Testis (tissue), 3 donors: Measurements from ENCODE around the gene CD101. TPM values are rescaled to one million over a fixed set of nuclear protein-coding genes. Genes with fewer than 3 reads are reported as not detected.

Experiments
- DNase-seq: peaks from one replicate; pipeline ENCODE4 v3.0.0-alpha.2; 2019
- H3K27ac ChIP-seq, 2 donors: fragments of 200-600 bp; sonication (generic); one replicate each; pipeline ENCODE4 v1.5.1; 2019
- H3K27me3 ChIP-seq: fragments of 200-600 bp; sonication (generic); one replicate; pipeline ENCODE4 v1.5.1; 2019
- H3K36me3 ChIP-seq: fragments of 200-600 bp; sonication (generic); one replicate; pipeline ENCODE4 v1.5.1; 2017; ENCODE audit warnings: low read depth; ENCODE audit errors: missing control alignments
- H3K4me1 ChIP-seq: fragments of 200-600 bp; sonication (generic); one replicate; pipeline ENCODE4 v1.5.1; 2019
- H3K4me3 ChIP-seq, 2 donors: fragments of 200-600 bp; sonication (generic); one replicate each; pipeline ENCODE4 v1.5.1; 2017 to 2019
- H3K9me3 ChIP-seq: fragments of 200-600 bp; sonication (generic); one replicate; pipeline ENCODE4 v1.5.1; 2017
- POLR2A ChIP-seq: fragments of 450-650 bp; IDR thresholded peaks from one replicate; pipeline ENCODE4 v1.6.1; 2017; ENCODE audit warnings: antibody characterized with exemption, mild to moderate bottlenecking, moderate library complexity
- WGBS, 2 donors: methylation state at CpG; one replicate each; pipeline ENCODE4 v1.1.5; 2018; 5-methylcytosine and 5-hydroxymethylcytosine counted together
- intact Hi-C: fragments of 100-400 bp; cut with DNase I; formaldehyde crosslinking; loops from one replicate; pipeline ENCODE4 v1.15.1; 2023; ENCODE audit warnings: low total_unique reads
- polyA plus RNA-seq: library from polyadenylated mRNA; stranded (reverse); fragments of 350-450 nt; fragmentation: Illumina TruSeq; extraction: RNeasy Lipid Tissue Mini Kit (QIAGEN cat#74804); gene quantifications from one replicate; pipeline ENCODE4 v1.2.3, GENCODE V29; 2014; ENCODE audit warnings: low read depth, low replicate concordance; ENCODE audit not compliant: insufficient read depth
- total RNA-seq, 2 donors: library from RNA; depleted of rRNA; stranded (reverse); fragments of >200 nt; gene quantifications; one replicate each; pipeline ENCODE4 v1.2.3, GENCODE V29; 2016
- TF ChIP-seq, protein P1 (sequence below), 3 experiments: fragments of 450-650 bp in 2 of 3; fragments of 200-600 bp in 1 of 3; sonication (generic) in 1 of 3; IDR thresholded peaks; one replicate each; pipeline ENCODE4 v1.5.1; 2016 to 2019; ENCODE audit warnings: antibody characterized with exemption in 3 of 3, mild to moderate bottlenecking in 2 of 3, moderate library complexity in 1 of 3

The CD101 gene
- total and polyA plus RNA-seq, 3 donors from 2014 or later: 0.79 to 1.4 (median 1.2) TPM

DNA sequence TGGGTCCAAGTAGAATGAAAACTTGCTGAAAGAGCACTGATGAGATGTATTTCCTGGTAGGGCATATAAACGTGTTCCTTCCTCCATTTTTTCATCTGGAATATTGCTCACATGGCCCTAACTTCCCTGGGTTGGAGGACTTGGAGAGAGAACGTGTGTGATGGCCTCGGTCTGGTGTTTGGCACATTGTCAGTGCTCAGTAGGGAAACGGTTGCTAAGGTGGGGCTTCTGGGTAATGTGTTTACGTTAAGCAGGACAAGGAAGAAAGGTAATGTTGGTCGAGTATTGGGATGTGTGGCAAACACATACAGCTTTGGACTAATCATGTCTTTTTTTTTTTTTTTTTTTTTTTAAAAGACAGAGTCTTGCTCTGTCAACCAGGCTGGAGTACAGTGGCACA, 64.8 kb downstream of the CD101 start:
- WGBS, 2 donors: 83 to 88% methylated on average over 6 of the region's 6 CpGs
- TF ChIP-seq, protein P1, sequence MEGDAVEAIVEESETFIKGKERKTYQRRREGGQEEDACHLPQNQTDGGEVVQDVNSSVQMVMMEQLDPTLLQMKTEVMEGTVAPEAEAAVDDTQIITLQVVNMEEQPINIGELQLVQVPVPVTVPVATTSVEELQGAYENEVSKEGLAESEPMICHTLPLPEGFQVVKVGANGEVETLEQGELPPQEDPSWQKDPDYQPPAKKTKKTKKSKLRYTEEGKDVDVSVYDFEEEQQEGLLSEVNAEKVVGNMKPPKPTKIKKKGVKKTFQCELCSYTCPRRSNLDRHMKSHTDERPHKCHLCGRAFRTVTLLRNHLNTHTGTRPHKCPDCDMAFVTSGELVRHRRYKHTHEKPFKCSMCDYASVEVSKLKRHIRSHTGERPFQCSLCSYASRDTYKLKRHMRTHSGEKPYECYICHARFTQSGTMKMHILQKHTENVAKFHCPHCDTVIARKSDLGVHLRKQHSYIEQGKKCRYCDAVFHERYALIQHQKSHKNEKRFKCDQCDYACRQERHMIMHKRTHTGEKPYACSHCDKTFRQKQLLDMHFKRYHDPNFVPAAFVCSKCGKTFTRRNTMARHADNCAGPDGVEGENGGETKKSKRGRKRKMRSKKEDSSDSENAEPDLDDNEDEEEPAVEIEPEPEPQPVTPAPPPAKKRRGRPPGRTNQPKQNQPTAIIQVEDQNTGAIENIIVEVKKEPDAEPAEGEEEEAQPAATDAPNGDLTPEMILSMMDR (IDR thresholded peaks at IDR 0.05): no peak
- no peak for TF ChIP-seq POLR2A

DNA sequence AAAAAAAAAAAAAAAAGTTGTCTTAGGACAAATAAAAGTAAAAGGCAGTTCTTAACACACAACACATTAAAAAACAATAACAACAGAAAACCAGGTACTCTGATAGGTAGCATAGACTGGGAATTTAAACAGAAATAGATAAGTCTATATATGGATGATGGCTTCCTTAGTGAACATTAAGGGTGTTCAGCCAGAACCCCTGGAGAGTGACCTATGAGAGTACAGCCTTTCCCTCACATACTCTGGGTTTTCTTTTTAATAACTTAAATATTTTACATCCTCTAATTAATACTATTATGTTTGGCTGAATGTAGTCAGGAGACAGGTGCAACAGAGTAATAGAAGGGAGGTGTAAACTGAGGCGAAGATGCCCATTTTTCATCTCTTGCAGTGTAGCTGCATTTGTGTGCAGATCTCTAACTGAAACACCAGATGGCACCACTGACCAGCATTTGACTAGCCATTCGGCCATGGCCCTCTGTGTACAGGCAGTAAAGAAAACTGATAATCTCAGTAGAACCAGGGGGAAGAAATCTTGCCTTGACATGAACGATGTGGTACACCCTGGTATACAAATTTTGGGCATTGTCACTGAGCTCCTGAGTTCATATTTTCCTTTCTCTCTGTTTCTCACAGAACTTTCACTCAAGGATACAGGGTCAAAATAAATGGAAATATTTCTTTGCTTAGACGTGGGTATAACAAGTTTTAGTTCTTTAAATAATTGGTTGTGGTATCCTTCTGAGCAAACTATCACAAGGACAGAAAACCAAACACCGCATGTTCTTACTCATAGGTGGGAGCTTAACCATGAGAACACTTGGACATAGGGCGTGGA, 66.2 kb downstream of the CD101 start:
- H3K27me3 ChIP-seq: no peaks in the 10 kb centered on the region
- H3K36me3 ChIP-seq: no peaks in the 10 kb centered on the region
- TF ChIP-seq POLR2A: no peak
- TF ChIP-seq, protein P1 (IDR thresholded peaks at IDR 0.05): peak; percentile 52 to 71 (median 71)
- DNase-seq: peak; percentile 59
- H3K27ac ChIP-seq: no peak overlapping the region
- no peaks in the 10 kb centered on the region for H3K9me3 ChIP-seq
- no peak overlapping the region for H3K4me3 ChIP-seq
- intact Hi-C loops: loop anchor here (10.0 kb wide), 1 partner anchor 57 kb away; the partner anchor contains the start of gene TRIM45
- no peaks in the 10 kb centered on the region for H3K4me1 ChIP-seq
- 69 to 71% methylated on average over 6 of the region's 6 CpGs for WGBS, 2 donors

More for the DNA sequence above, 64.8 kb downstream of the CD101 start:
- intact Hi-C loops: loop anchor here (10.0 kb wide), 1 partner anchor 58 kb away; the partner anchor contains the start of gene TRIM45
- Histone ChIP-seq H3K27ac (no peak overlapping the region), H3K9me3 (no peaks in the 10 kb centered on the region), H3K27me3 (no peaks in the 10 kb centered on the region), H3K36me3 (no peaks in the 10 kb centered on the region), H3K4me3 (no peak overlapping the region), H3K4me1 (no peaks in the 10 kb centered on the region)
- DNase-seq: no peak

DNA sequence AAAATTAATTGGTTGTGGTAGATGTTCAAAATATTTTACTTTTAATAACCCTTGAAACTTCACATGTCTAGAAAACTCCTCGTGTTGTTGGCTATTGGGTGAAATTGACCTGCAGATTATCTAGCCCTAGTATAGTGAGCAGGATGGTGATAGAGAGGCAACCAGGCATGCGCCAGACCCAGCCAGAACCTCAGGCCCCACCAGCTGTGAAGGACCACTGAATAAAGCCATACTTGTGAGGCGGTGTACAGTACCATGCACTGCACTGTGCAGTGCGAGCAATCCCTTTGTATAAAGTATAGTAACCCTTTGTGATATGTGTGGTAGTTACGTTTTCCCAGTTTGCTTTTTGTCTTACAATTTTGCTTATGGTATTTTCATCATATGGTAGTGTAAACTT, 67.0 kb downstream of the CD101 start:
- Histone ChIP-seq H3K27me3 (no peaks in the 10 kb centered on the region), H3K4me3 (no peak overlapping the region), H3K27ac (no peak overlapping the region), H3K4me1 (no peaks in the 10 kb centered on the region), H3K9me3 (no peaks in the 10 kb centered on the region), H3K36me3 (no peaks in the 10 kb centered on the region)
- no peak for DNase-seq
- TF ChIP-seq, protein P1 (IDR thresholded peaks at IDR 0.05): no peak
- TF ChIP-seq POLR2A: no peak
- intact Hi-C loops: loop anchor here (10.0 kb wide), 1 partner anchor 56 kb away; the partner anchor contains the start of gene TRIM45
- WGBS, 2 donors: 91 to 94% methylated on average over 5 of the region's 5 CpGs

DNA sequence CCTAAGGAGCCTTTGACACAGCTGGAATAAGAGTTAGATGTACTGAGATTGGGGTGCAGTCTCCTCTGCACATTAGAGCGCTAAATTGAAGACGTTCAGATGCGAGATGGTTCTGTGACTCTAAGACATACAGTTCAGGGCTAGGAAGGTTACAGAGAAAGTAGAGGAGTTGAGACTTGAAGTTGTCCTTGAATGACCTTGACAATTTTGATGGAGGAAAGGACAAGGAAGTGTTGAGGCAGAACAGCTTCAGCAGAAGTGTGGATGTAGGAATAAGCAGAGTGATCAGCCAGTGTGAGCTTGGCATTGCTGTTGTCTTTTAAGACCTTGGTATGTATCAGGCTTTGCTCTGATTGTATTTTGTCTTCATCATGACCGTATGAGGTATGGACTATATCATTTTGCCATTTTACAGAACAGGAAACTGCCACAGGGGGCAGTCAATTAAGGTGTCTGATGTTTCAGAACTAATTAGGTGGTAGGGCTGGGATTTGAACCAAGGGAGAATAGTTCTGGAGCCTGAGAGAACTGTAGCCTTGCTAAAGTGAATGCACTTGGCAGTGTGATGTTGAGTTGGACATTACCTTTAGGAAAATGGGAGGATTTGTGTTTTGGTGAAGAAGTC, 67.8 kb downstream of the CD101 start:
- WGBS, 2 donors: 83 to 87% methylated on average over 4 of the region's 4 CpGs
- intact Hi-C loops: loop anchor here (10.0 kb wide), 1 partner anchor 55 kb away; the partner anchor contains the start of gene TRIM45
- Histone ChIP-seq H3K4me3 (no peak overlapping the region), H3K9me3 (no peaks in the 10 kb centered on the region), H3K27ac (no peak overlapping the region), H3K27me3 (no peaks in the 10 kb centered on the region), H3K36me3 (no peaks in the 10 kb centered on the region), H3K4me1 (no peaks in the 10 kb centered on the region)
- TF ChIP-seq POLR2A: no peak
- TF ChIP-seq, protein P1 (IDR thresholded peaks at IDR 0.05): no peak
- DNase-seq: no peak
